Activated effector memory CD4-positive, alpha-beta T cell treated with Interleukin-2 at 50 U/mL for 16 hours (primary cell): ENCODE measurements around the gene CYB5RL.
"Not testable (repeated sequence)": the region's sequence is repeated elsewhere in the genome, so short reads cannot be mapped to it uniquely, and the experiment has no call there.

Source experiments
- DNase-seq: peaks from one replicate; pipeline ENCODE4 v3.0.0-alpha.2; 2020

CYB5RL gene

DNA sequence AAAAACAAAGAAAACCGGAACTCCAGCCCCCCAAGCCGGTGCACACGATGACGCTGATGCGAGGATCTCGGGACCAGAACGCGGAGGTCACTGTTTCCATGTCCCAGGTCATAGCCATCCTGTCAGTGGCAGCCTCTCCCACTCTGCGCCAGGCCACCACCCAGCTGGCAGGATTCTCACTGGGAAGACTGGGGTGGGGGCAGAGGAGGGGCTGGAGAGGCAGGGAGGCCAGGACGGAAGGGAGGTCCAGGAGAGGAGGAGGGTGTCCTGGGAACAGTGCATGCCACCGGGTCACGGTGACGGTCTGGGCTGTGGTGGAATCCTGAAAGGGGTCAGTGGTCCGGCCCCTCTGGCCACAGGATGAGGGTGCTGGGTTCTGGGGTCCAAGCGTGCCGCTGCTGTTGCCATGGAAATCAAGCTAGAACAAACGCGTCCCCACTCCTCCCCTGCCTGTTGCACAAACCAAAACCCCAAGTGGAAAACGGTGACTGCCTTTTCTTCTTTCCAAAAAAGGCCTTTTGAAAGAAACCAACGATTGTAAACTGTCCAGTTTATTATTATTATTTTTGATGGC, 26.2 kb upstream of the CYB5RL start:
- no peak for DNase-seq

DNA sequence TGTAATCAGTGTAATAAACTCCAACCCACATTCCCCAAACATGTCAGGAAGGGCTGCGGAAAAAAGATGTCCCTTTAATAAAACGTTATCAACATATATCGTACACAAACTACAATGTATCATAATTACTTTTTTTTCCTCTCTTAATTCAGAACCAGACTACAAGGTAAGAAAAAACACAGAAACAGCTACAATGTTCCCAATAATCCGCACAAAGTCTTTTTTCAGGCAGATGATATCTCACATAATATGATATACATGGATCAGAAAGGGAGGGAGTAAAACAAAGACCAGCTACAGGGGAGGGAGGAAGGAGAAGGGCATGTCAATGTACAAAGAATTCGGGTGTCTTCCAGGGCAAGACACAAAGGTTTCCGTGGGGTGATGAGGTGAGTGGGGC, 25.5 kb upstream of the CYB5RL start:
- no peak for DNase-seq

DNA sequence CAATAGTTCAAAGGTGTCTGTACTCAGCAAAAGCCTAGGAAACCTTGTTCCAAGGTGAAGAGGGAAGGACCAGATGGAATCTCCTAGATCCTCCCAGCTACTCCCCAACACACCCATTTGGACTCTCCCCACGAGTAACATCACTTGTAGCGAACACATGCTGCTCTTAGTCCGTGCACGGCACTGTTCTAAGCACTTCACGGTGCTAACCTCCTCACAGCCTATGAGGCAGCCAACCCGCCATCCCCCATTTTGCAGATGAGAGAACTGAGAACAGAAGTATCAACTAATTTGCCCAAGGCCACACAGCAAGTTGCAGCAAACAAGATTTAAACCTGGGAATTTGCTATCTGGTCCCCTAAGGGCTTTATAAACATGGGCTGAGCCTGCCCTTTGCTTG, 24.4 kb upstream of the CYB5RL start:
- DNase-seq: no peak

DNA sequence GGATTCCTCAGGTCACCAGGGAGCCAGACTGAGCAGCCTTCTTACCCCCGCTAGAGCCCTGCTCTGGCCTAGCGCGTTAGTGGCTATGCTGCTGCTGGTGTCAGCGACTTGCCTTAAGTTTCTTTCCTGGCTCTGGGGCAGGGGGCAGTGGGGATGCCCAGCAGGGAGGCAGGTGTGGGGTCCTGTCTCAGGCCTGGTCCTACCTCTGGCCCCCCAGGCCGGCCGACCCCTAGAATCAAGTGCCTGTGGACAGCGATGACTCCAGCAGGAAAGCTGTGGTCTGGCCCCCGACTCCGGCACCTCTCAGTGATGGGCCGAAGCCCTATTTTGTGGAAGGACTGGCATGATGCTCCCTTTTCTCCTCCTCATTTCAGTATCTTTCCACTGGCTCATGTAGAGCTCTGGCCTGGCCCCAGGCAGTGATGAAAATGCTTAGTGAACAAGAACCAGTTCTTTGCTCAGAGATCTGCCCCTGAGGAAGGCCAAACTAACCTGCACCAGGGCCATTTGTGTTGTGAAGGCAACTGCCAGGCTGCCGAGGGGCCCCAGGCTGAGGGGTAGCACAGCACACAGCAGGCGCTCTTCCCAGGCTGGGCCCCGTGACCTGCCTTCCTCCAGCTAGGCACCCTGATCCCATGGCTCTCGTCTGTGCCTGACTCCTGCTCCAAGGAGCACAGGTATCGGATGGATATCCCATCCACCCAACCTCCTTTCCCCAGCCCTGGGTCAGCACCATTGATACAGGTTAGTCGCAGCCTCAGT, 23.8 kb upstream of the CYB5RL start:
- DNase-seq: no peak

DNA sequence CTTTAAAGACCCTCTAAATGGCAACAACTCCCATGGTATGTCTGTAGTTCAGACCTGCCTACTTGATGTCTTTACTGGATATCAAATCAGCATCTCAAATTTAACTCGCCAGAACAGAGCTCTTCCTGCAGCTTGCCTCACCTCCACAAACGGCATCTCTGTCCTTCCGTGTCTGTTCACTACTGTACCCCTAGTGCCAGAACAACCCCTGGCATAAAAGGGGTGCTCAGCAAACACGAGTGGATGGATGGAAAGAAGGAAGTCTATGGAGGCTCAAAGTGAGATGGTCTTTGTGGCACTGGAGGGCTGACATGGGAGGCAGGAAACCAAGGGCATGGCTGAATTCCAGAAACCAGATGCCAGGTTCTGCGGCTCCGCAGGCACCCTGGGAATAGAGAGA, 22.9 kb upstream of the CYB5RL start:
- DNase-seq: no peak

DNA sequence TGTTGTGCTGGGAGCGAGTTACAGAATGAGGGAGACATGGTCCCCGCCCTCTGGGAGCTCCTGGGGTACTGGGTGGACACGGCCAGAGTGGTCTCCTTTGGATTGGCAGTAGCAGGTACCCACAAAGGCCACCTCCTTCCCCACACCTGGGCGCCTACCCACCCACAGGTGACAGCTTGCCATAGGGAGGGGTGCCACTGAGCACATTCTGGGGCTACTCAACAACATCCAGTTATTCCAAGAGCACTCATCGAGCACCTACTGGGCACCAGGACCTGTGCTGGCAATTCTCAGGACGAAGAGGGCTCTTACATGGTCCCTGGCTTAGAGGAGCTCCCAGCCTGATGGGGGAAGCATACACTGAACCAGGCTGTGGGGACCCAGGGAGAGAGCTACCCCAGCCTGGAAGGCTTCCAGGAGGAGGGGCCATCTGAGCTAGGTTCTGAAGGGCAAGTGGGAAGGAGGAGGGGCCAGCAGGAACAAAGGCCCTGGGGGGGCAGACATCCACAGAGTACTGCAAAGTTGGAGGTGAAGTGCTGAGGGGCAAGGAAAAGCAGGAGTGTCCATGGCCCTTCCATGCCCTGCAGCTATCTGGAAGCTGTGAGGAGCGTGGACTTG, 22.1 kb upstream of the CYB5RL start:
- DNase-seq: no peak

DNA sequence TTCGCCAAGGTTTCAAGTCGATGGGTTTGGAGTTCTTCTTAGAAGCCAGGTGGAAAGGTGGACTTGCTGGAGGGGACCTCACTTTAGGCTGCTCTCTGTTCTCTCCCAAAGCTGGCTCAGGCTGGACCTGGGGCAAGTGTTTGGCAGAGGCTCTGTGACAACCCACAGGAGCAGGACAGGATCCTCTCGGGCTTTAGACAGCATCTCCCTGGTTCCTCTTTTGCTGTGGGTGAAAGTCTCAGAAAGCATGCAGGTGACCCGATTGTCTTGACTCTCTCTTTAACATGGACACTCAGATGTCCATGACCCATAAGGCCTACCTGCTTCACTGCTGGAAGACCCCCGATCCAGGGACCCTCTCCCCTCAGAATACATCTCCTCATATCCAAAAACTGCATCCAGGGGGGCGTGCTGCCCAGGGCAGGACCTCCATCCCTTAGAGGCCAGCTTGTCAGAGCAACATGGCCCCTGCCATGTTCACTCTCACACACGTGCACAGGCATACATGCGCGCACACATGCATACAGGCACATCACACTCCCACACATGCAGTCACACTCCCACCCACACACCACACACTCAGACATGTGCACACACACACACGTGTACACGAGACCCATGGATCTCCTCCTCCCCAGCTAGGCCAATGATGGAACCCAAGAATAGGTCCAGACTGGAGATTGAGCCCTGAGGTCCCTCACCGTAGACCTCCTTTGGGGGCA, 21.4 kb upstream of the CYB5RL start:
- DNase-seq: no peak

DNA sequence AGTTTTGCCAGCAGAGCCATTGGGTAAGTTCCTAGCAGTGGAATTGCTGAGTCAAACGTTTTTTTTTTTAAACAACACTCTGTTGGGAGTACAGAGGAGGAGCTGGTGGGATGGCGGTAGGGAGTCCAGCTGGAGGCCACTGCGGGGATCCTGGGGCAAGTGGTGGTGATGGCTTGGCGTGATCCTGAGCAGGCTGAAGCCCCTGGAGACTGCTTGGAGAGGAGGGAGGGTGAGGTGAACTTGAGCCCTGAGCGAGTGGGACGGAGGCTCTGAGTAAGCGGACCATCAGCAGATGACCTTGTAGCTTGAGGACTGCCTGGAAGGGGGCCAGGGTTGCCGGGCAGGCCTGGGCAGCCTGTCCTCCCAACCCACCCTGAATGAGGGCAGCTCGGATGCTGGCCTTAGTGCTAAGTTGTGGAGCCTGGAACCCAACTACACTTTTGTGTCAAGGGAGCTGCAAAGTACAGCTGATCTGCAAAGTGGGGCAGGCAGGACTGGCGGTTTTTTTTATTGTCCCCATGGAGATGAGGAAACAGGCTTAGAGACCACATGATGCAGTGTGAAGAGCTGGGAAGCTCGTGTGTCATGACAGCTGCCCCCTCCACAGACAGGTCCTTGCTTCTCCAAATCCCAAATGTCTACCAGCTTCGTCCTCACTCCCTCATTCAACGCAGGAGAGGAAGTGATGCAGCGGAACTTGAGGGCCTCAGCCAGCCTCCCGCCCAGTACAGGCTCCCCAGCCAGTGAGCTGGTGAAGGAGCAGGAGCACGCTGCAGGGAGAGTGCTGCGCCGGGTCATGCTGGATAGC, 20.4 kb upstream of the CYB5RL start:
- no peak for DNase-seq

DNA sequence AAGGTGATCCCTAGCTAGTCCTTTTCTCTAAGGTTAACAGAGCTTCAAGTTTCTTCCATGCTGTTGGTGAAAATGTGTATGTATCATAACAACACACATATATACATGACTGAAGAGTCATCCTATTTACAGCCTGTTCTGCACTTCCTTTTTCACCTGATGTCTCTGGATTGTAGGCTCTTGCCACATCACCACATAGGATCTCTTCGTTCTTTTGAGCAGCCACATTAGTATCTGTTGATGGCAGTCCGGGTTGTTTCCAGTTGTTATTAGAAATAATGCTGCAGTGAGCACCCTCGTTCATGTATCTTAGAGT, 19.8 kb upstream of the CYB5RL start:
- no peak for DNase-seq

DNA sequence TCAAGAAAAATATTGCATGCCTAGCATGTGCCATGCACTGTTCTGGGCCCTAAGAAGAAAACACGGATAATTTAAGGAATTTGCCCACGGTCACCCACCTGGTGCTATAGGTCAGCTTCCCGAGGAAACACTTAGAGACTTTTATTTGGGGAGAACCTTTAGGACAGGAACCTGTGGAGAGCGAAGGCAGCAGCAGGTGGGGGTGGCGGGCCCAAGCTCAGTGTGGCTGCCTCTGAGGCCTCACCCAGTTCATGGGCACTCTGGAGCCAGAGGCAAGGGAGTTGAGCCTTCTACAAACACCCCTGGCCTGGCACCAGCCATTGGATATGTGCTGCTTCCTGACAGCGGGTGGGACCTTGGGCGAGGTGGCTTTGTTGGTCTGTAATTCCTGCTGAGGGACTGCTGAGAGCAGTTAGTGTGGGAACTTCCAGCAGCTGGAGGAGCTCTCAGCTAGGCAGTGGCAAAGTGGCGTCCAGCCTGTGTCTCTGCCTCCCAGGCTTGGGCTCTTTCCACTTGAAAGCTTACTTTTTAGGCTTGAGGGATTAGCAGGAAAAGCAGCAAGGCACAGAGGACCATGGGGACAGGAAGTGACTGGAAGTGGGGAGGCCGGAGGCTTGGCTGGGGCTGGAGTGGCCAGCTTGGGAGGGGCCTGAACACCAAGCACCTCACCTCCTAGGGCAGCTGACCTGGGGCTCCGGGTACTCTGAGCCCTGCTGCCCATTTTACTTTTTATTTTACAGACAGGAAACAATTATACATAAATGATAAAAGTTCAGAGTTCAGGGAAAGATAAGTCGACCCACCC, 19.3 kb upstream of the CYB5RL start:
- DNase-seq: no peak

DNA sequence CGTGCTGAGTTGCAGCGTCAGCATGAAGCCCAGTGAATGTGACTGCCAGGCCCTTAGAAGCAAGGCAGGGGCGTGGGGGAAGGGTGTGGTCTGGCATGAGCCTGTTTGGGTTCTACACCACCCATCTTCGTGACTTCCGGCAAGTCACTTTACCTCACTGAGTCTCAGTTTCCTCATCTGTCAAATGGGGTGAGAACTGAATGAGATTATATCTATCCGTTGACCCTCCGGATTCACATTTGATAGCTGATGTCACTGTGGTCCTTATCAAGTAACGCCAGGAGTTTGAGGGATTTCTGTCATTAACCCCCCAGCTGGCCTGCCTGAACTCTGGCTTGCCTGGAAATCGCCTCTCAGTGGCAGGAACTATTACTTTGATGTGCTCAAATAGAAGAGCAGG, 15.7 kb upstream of the CYB5RL start:
- DNase-seq: no peak

DNA sequence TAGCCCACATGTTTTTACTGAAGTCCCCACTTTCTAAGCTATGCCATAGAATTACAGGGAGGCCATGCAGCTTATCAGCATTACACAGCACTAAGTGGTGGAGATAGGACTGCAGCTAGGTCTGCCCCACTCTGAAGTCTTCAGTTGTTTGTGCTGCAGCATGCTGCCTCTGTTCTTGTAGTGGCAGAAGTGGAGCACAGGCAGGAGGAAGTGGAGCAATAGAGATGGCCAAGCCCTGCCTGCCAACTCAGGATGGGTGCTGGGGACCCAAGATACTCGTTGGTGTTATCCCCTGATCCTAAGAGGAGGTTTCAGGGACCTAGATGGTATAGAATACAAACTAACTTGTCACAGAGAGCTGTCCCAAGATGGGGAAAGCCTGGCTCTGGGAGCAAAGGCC, 13.0 kb upstream of the CYB5RL start:
- no peak for DNase-seq

DNA sequence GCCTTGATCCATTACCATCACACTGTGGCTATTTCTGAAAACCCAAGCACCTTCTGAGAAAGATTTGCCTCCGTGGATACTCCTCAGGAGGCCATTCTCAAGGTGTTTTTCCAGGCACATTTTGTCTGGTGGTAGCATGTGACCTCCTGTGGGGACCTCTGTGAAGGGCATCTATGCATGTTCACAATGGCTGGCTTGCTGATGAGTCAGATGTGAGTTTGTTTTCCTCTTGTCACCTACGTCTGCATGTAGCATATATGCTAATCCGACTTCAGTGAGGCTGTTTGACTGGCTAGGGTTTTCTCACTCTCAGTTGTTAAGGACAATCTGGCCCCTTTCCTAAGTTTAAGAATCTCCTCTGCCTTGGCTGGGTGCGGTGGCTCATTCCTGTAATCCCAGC, 8.1 kb upstream of the CYB5RL start:
- not testable (repeated sequence) for DNase-seq

DNA sequence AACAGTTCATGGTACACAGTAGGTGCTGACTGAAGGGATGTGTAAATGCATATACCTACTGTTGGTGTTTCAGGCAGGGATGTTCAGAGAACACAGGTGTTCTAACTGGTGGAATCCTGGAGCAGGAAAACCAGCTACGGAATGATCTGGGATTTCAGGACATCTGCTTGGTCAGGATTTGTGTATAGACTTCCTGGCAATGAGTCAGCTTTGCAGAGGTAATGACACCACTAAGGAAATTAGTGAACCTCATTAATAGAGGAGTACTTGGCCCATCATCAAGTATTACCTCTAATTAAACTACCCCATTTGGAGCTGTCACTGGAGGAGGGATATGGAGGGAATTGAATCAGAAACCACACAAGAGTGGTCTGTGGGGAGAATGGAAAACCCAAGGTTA, 7.5 kb upstream of the CYB5RL start:
- DNase-seq: no peak

DNA sequence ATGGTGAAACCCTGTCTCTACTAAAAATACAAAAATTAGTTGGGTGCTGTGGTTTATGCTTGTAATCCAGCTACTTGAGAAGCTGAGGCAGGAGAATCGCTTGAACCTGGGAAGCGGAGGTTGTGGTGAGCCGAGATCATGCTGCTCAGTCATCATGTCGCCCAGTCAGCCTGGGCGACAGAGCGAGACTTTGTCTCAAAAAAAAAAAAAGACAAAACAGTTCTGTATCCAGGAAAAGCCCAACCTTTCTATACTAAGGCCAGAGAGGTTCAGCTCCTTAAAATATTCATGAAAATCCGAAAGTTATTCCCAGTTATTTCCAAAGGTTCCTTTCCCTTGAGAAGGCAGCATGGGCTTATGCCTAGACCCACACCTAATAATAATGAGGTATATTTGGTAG, 4.4 kb upstream of the CYB5RL start:
- no peak for DNase-seq

DNA sequence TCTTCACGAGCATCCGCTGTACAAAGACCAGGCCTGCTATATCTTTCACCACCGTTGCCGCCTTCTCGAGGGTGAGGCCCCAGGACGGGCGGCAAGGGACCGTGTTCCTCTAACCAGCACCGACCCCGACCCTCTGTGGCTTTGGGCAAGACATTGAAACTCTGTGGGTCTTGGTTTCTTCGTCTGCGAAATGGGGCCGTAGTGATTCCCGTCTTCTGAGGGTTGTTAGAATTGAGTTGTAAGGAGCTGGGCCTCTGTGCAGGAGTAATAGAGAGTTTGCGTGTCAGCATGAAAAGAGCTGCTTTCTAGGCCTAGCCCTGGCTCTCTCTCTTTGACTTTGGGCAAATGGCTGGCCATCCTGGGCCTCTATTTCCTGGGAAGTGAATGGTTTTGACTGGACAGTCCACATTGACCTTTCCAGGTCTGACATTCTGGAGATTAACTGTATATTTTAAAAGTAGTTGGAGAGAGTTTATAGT, 728 bp upstream of the CYB5RL start:
- no peak for DNase-seq

DNA sequence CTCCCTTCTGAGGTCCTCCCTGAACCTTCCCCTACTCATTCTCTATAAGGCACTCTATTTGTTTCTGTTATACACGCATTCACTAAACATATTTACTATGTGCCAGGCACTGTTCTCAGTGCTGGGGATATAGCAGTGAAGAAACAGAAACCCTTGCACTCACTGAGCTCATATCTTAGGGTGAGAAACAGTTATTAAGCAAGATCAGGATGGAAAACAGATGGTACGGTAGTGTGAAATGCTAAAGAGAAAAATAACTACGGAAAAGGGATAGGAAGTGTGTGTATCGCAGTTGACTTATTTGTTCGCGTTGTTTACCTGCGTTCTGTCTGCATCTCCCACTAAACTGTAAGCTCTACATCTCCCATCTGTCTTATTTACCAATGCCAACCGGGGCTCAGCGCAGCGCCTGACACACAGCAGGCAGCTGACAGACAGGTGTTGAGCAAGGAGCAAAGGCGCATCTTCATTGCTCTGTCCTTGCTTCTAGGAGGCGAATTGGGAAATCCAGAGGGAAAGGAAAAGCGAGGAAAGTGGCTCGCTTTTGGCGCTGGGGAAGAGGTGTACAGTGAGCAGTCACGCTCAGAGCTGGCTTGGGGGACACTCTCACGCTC, 572 bp downstream of the CYB5RL start:
- DNase-seq: no peak

DNA sequence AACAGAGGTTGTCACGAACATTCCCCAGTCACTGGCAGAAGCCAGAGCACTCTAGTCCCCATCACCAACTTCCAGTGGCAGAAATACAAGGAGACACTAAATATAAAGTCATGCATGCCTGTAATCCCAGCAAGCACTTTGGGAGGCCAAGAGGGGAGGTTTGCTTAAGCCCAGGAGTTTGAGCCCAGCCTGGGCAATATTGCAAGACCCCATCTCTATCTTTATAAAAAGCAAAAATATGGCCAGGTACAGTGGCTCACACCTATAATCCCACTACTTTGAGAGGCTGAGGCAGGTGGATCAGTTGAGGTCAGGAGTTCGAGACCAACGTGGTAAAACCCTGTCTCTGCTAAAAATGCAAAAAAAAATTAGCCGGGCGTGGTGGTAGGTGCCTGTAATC, 6.4 kb downstream of the CYB5RL start:
- DNase-seq: no peak

DNA sequence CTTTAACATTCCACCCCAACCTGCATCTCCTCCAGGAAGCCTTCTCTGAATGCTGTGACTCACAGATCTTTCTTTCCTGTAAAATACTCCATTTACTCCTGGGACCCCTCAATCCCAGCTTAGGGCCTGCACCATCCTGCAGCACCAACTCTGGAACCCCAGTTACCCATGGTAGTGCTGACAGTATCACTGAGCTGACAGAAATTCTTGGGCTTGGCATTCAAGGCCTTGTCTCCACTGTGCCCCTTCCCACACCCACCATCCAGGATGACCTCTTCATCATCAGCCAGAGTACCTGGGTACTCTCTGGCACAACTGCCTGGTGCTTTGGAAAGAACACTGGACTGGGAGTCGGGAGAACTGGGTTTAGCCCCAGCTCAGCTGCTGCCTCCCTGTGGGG, 8.3 kb downstream of the CYB5RL start:
- no peak for DNase-seq

DNA sequence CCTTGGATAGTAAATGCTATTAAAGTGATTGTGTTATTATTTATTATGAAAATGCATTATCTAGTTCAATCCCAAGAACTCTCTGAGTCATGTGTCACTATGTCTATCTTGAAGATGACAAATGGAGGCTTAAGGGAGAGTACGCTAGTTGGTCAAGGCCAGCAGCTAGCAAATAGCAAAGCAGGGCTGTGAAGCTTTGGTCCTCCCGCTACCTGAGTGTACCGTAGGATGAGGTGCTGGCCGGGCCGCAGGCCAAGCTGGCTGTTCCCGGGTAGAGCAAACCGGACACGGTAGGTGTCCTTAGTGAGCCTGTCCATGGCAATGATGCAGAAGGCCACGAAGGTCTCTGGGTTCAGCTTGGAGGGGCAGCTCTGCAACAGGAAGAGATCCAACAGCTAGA, 9.3 kb downstream of the CYB5RL start:
- no peak for DNase-seq

DNA sequence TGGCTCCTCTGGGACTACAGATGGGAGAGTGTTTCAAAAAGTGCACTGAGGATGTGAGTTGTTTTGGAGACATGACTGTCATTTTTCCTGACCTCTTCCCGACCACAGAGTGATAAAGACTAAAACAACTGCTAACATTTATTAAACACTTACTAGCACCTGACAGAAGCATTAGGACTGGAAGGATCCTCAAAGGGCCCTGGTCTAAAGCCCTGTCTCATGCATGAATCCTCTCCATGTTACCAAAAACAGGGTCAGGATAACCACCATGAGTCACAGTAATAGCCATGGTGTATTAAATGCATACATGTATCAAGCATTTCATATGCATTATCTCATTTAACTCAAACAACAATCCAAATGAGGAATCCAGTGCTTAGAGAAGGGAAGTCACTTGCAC, 11.5 kb downstream of the CYB5RL start:
- no peak for DNase-seq

DNA sequence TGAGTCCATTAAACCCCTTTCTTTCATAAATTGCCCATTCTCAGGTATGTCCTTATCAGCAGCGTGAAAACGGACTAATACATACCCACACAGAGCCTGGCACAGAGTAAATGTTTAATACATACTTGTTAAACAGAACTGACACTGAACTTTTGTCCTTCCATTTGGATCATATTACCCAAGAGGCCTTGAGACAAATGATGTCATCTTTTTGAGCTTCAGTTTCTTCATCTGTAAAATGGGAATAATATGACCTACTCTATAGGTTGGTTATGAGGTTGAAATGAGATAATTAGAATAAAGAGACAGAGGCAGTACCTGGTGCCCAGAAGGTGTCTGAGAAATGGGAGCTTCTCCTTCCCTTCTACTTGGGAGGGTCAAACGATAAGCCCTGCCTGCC, 13.8 kb downstream of the CYB5RL start:
- DNase-seq: no peak
